Upper lobe of right lung (tissue), 1 donor: Measurements from ENCODE around the gene DDHD1. TPM values are rescaled to one million over a fixed set of nuclear protein-coding genes. Genes with fewer than 3 reads are reported as not detected.
A peak's percentile ranks its signal among the peaks of the same experiment; 100 is the strongest.
"Not testable (repeated sequence)": the region's sequence is repeated elsewhere in the genome, so short reads cannot be mapped to it uniquely, and the experiment has no call there.

Experiments
- ATAC-seq: fragments of 200-7000 bp; cut with Tn5 transposase; one replicate; pipeline ENCODE4 v1.9.1; 2020; ENCODE audit warnings: mild to moderate bottlenecking, moderate library complexity
- DNase-seq: peaks from one replicate; pipeline ENCODE4 v3.0.0-alpha.2; 2020
- H3K27ac ChIP-seq: fragments of 200-600 bp; one replicate; pipeline ENCODE4 v1.8.0; 2022
- H3K27me3 ChIP-seq: fragments of 200-600 bp; one replicate; pipeline ENCODE4 v1.8.0; 2022; ENCODE audit warnings: mild to moderate bottlenecking
- H3K36me3 ChIP-seq: fragments of 200-600 bp; one replicate; pipeline ENCODE4 v1.8.0; 2022
- H3K4me1 ChIP-seq: fragments of 200-600 bp; one replicate; pipeline ENCODE4 v1.8.0; 2022
- H3K4me3 ChIP-seq: fragments of 200-600 bp; one replicate; pipeline ENCODE4 v1.8.0; 2022; ENCODE audit warnings: mild to moderate bottlenecking
- H3K9me3 ChIP-seq: fragments of 200-600 bp; one replicate; pipeline ENCODE4 v1.8.0; 2022
- CTCF ChIP-seq: fragments of 200-600 bp; IDR thresholded peaks from one replicate; pipeline ENCODE4 v1.8.0; 2022; ENCODE audit warnings: antibody characterized with exemption
- intact Hi-C: fragments of 100-400 bp; cut with DNase I; formaldehyde crosslinking; loops from one replicate; pipeline ENCODE4 v1.11.0; 2022
- total RNA-seq: library from RNA; stranded (reverse); fragmentation: NEBNext Ultra II Directional; extraction: Animal tissue kit (Norgen Biotek cat#: 25700); gene quantifications from one replicate; pipeline ENCODE4 v1.2.1, GENCODE V29; 2021
- donor health status: DM: no; HTN: yes; CAD: no; lungs with severe emphysema.

The DDHD1 gene
- total RNA-seq, 1 donor from 2014 or later, result 25.3 TPM

- no peaks in the 10 kb centered on the region for H3K9me3 ChIP-seq
- TF ChIP-seq CTCF, result no peak
- ATAC-seq (peak; percentile 87), DNase-seq (no peak)
- intact Hi-C loops, result no loop called here
- H3K27ac ChIP-seq, result no peak overlapping the region
- H3K27me3 ChIP-seq, result no peaks in the 10 kb centered on the region
- peaks cover 5% of the 10 kb centered on the region for H3K4me1 ChIP-seq
- no peak overlapping the region for H3K4me3 ChIP-seq
- no peaks in the 10 kb centered on the region for H3K36me3 ChIP-seq
Measured at GRCh38 chr14:53124786-53125185, 28.3 kb downstream of the DDHD1 start.

GRCh38 chr14:53121419-53121818, 31.7 kb downstream of the DDHD1 start:
- DNase-seq, H3K36me3 ChIP-seq, H3K27me3 ChIP-seq, H3K9me3 ChIP-seq, H3K4me3 ChIP-seq, H3K27ac ChIP-seq, ATAC-seq, intact Hi-C loops, H3K4me1 ChIP-seq: not testable (repeated sequence)

- H3K27me3 ChIP-seq, intact Hi-C loops, H3K36me3 ChIP-seq, H3K9me3 ChIP-seq, H3K4me3 ChIP-seq, H3K27ac ChIP-seq, ATAC-seq, H3K4me1 ChIP-seq, DNase-seq: not testable (repeated sequence)
Measured at GRCh38 chr14:53117479-53117878, 35.6 kb downstream of the DDHD1 start.

GRCh38 chr14:53113989-53114388, 39.1 kb downstream of the DDHD1 start:
- H3K4me1 ChIP-seq, result no peaks in the 10 kb centered on the region
- no peaks in the 10 kb centered on the region for H3K36me3 ChIP-seq
- no peak overlapping the region for H3K4me3 ChIP-seq
- H3K27ac ChIP-seq, result no peak overlapping the region
- intact Hi-C loops, result no loop called here
- no peaks in the 10 kb centered on the region for H3K27me3 ChIP-seq
- DNase-seq, result no peak
- H3K9me3 ChIP-seq, result no peaks in the 10 kb centered on the region
- no peak for ATAC-seq
- TF ChIP-seq CTCF, result no peak

GRCh38 chr14:53110096-53110495, 43.0 kb downstream of the DDHD1 start:
- Histone ChIP-seq H3K27me3 (no peaks in the 10 kb centered on the region), H3K4me3 (no peak overlapping the region), H3K9me3 (no peaks in the 10 kb centered on the region), H3K36me3 (no peaks in the 10 kb centered on the region), H3K4me1 (no peaks in the 10 kb centered on the region), H3K27ac (no peak overlapping the region)
- ATAC-seq, result no peak
- TF ChIP-seq CTCF, result no peak
- no peak for DNase-seq
- intact Hi-C loops, result no loop called here

- Histone ChIP-seq H3K9me3 (no peaks in the 10 kb centered on the region), H3K27ac (peak overlapping the region; percentile 49), H3K4me3 (peak overlapping the region; percentile 32), H3K4me1 (no peaks in the 10 kb centered on the region), H3K27me3 (no peaks in the 10 kb centered on the region), H3K36me3 (no peaks in the 10 kb centered on the region)
- no peak for TF ChIP-seq CTCF
- ATAC-seq, result peak; percentile 77
- no peak for DNase-seq
- intact Hi-C loops, result no loop called here
Measured at GRCh38 chr14:53109105-53110041, 43.8 kb downstream of the DDHD1 start.
